Progenitor cell of endocrine pancreas (in vitro differentiated cells): ENCODE measurements around the gene SFXN5. TPM values are rescaled to one million over a fixed set of nuclear protein-coding genes. Genes with fewer than 3 reads are reported as not detected.

ENCODE experiments used
- DNase-seq: peaks from one replicate; pipeline ENCODE4 v3.0.0; 2021; ENCODE audit warnings: low spot score; ENCODE audit not compliant: unreplicated experiment
- H3K27ac Mint-ChIP-seq: 2 replicates; pipeline ENCODE4 v1.8.0; 2021; ENCODE audit warnings: mild to moderate bottlenecking, moderate library complexity, mixed read lengths
- H3K27me3 Mint-ChIP-seq: 2 replicates; pipeline ENCODE4 v1.8.0; 2021; ENCODE audit warnings: mixed read lengths
- H3K36me3 Mint-ChIP-seq: 2 replicates; pipeline ENCODE4 v1.8.0; 2022; ENCODE audit warnings: mixed read lengths; ENCODE audit not compliant: insufficient read depth
- H3K4me1 Mint-ChIP-seq: 2 replicates; pipeline ENCODE4 v1.8.0; 2021; ENCODE audit warnings: low read depth, mixed read lengths
- H3K4me3 Mint-ChIP-seq: 2 replicates; pipeline ENCODE4 v1.8.0; 2021; ENCODE audit warnings: low read depth, mild to moderate bottlenecking, moderate library complexity, mixed read lengths
- H3K9me3 Mint-ChIP-seq: 2 replicates; pipeline ENCODE4 v1.8.0; 2021; ENCODE audit warnings: low read depth, mixed read lengths
- CTCF ChIP-seq: fragments of 200-600 bp; sonication (generic); IDR thresholded peaks from one replicate; pipeline ENCODE4 v1.5.0; 2021; ENCODE audit warnings: antibody characterized with exemption, mild to moderate bottlenecking; ENCODE audit not compliant: unreplicated experiment
- total RNA-seq: library from RNA; stranded (reverse); gene quantifications from 2 replicates; pipeline ENCODE4 v1.2.1, GENCODE V29; 2021

The SFXN5 gene
- total RNA-seq, 1 donor from 2014 or later, result 33.1 TPM

DNA sequence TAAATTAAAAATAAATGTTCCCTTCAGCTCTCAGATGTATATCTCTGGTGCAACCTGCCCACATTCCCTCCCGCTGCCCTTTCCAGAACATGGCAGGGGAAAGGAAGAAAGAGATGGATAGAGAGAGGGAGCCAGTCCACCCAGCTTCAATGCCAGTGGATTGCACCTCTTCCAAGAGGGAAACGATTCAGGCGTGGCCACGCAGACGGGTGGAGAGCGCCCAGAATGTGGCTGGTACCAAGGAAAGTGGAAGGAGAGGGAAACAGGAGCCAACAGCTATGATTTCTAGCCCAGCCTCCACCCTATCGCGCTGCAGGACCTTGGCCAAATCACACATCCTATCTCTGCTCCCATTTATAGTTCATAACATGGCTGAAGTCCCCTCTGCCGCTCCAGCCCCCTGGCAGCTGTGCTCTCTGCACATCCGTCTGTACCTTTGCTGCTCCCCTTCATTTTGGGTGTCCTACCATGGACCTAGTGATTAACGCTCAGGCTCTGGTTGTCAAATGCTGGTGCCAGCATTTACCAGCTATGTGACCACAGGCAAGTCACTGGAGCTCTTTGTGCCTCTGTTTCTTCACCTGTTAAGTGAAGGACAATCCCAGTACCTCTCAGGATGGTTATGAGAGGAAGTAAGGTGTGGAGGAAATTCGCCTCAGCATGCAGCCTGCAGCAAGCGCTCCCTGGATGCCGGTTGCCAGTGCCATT, 66.5 kb downstream of the SFXN5 start:
- Mint-ChIP-seq H3K4me1 (peaks cover 4% of the 10 kb centered on the region), H3K4me3 (no peak overlapping the region), H3K27ac (no peak overlapping the region), H3K36me3 (peaks cover 4% of the 10 kb centered on the region), H3K27me3 (no peaks in the 10 kb centered on the region), H3K9me3 (no peaks in the 10 kb centered on the region)
- TF ChIP-seq CTCF, result no peak
- no peak for DNase-seq

- Mint-ChIP-seq H3K9me3 (no peaks in the 10 kb centered on the region), H3K4me3 (no peak overlapping the region), H3K27ac (no peak overlapping the region), H3K4me1 (peaks cover 4% of the 10 kb centered on the region), H3K36me3 (peaks cover 4% of the 10 kb centered on the region), H3K27me3 (no peaks in the 10 kb centered on the region)
- no peak for DNase-seq
- TF ChIP-seq CTCF, result no peak
Observed at GRCh38 chr2:73004466-73004865, 67.0 kb downstream of the SFXN5 start.

- Mint-ChIP-seq H3K9me3 (no peaks in the 10 kb centered on the region), H3K4me3 (no peak overlapping the region), H3K4me1 (peaks cover 4% of the 10 kb centered on the region), H3K27ac (no peak overlapping the region), H3K36me3 (peaks cover 2% of the 10 kb centered on the region), H3K27me3 (no peaks in the 10 kb centered on the region)
- no peak for DNase-seq
- TF ChIP-seq CTCF, result no peak
Observed at GRCh38 chr2:73003027-73003426, 68.5 kb downstream of the SFXN5 start.

GRCh38 chr2:73000808-73001570, 70.5 kb downstream of the SFXN5 start:
- Mint-ChIP-seq H3K4me3 (no peak overlapping the region), H3K27me3 (no peaks in the 10 kb centered on the region), H3K9me3 (no peaks in the 10 kb centered on the region), H3K4me1 (peaks cover 5% of the 10 kb centered on the region), H3K36me3 (peaks cover under 1% of the 10 kb centered on the region), H3K27ac (no peak overlapping the region)
- DNase-seq, result no peak
- no peak for TF ChIP-seq CTCF

GRCh38 chr2:72999729-73000725, 71.5 kb downstream of the SFXN5 start:
- no peaks in the 10 kb centered on the region for H3K9me3 Mint-ChIP-seq
- H3K36me3 Mint-ChIP-seq, result peaks cover 4% of the 10 kb centered on the region
- H3K4me1 Mint-ChIP-seq, result peaks cover 11% of the 10 kb centered on the region
- H3K4me3 Mint-ChIP-seq, result no peak overlapping the region
- H3K27ac Mint-ChIP-seq, result no peak overlapping the region
- DNase-seq, result no peak
- H3K27me3 Mint-ChIP-seq, result no peaks in the 10 kb centered on the region
- TF ChIP-seq CTCF, result no peak
